Mesenchymal stem cell (in vitro differentiated cells and primary cell): ENCODE data around the gene CMSS1.

Experiments
- DNase-seq: peaks from one replicate; pipeline ENCODE4 v3.0.0-alpha.2; 2013
- H2AFZ ChIP-seq: one replicate; pipeline ENCODE4 v1.6.1; 2013; ENCODE audit warnings: low read depth, mild to moderate bottlenecking, control low read depth, inconsistent platforms, low read length, moderate library complexity
- H2AK5ac ChIP-seq: 2 replicates; pipeline ENCODE4 v1.6.1; 2013; ENCODE audit warnings: low read length, moderate library complexity, mild to moderate bottlenecking, inconsistent platforms; ENCODE audit not compliant: severe bottlenecking
- H2BK120ac ChIP-seq: one replicate; pipeline ENCODE4 v1.6.1; 2013; ENCODE audit warnings: low read depth, mild to moderate bottlenecking, inconsistent platforms, low read length, moderate library complexity
- H2BK12ac ChIP-seq, 2 experiments: one replicate each; pipeline ENCODE4 v1.6.1; 2013; ENCODE audit warnings: inconsistent platforms in 2 of 2, low read length in 2 of 2, mild to moderate bottlenecking in 2 of 2, moderate library complexity in 2 of 2, control low read depth in 1 of 2
- H2BK15ac ChIP-seq: one replicate; pipeline ENCODE4 v1.6.1; 2013; ENCODE audit warnings: mild to moderate bottlenecking, low read depth, inconsistent platforms; ENCODE audit not compliant: poor library complexity, severe bottlenecking
- H2BK5ac ChIP-seq: 2 replicates; pipeline ENCODE4 v1.6.1; 2013; ENCODE audit warnings: low read depth, mild to moderate bottlenecking, low read length, control low read depth, inconsistent platforms; ENCODE audit not compliant: poor library complexity, severe bottlenecking
- H3K14ac ChIP-seq, 2 experiments: one replicate each; pipeline ENCODE4 v1.6.1; 2013; ENCODE audit warnings: inconsistent platforms in 2 of 2, low read length in 2 of 2, control low read depth in 1 of 2, mild to moderate bottlenecking in 1 of 2, moderate library complexity in 1 of 2
- H3K18ac ChIP-seq, 2 experiments: one replicate each; pipeline ENCODE4 v1.6.1; 2013; ENCODE audit warnings: inconsistent platforms in 2 of 2, low read length in 2 of 2, control low read depth in 1 of 2, low read depth in 1 of 2, mild to moderate bottlenecking in 1 of 2
- H3K23ac ChIP-seq, 2 experiments: one replicate each; pipeline ENCODE4 v1.6.1; 2013; ENCODE audit warnings: inconsistent platforms in 2 of 2, low read length in 2 of 2, mild to moderate bottlenecking in 2 of 2, moderate library complexity in 2 of 2, control low read depth in 1 of 2
- H3K27ac ChIP-seq: 2 replicates; pipeline ENCODE4 v1.5.1; 2013; ENCODE audit warnings: mild to moderate bottlenecking, moderate library complexity, low read length, control low read depth, inconsistent platforms; ENCODE audit not compliant: poor library complexity, severe bottlenecking
- H3K27me3 ChIP-seq, 2 experiments: 2 replicates each; pipeline versions ENCODE4 v1.6.1 to v1.7.0; 2013; ENCODE audit warnings: low read length in 2 of 2, mild to moderate bottlenecking in 2 of 2, moderate library complexity in 2 of 2, control low read depth in 1 of 2, inconsistent platforms in 1 of 2; ENCODE audit not compliant: control insufficient read depth in 1 of 2, insufficient read depth in 1 of 2
- H3K36me3 ChIP-seq, 2 experiments: 2 replicates each; pipeline versions ENCODE4 v1.6.1 to v1.7.0; 2013; ENCODE audit warnings: low read length in 2 of 2, control low read depth in 1 of 2, inconsistent platforms in 1 of 2, low read depth in 1 of 2, mild to moderate bottlenecking in 1 of 2; ENCODE audit not compliant: insufficient read depth in 2 of 2, control insufficient read depth in 1 of 2
- H3K4ac ChIP-seq, 2 experiments: one replicate each; pipeline ENCODE4 v1.6.1; 2013; ENCODE audit warnings: inconsistent platforms in 2 of 2, low read length in 2 of 2, mild to moderate bottlenecking in 2 of 2, moderate library complexity in 2 of 2, control low read depth in 1 of 2, low read depth in 1 of 2
- H3K4me1 ChIP-seq: 2 replicates; pipeline ENCODE4 v1.6.1; 2013; ENCODE audit warnings: low read depth, low read length, control low read depth; ENCODE audit not compliant: control insufficient read depth, insufficient read depth
- H3K4me2 ChIP-seq: 2 replicates; pipeline ENCODE4 v1.6.1; 2013; ENCODE audit warnings: low read length, mild to moderate bottlenecking, inconsistent platforms; ENCODE audit not compliant: poor library complexity, severe bottlenecking
- H3K4me3 ChIP-seq, 2 experiments: 2 replicates each; pipeline versions ENCODE4 v1.5.1 to v1.7.0; 2013; ENCODE audit warnings: low read length in 2 of 2, mild to moderate bottlenecking in 2 of 2, control low read depth in 1 of 2, low read depth in 1 of 2; ENCODE audit not compliant: insufficient read depth in 1 of 2
- H3K79me1 ChIP-seq: replicated peaks from 2 replicates; pipeline ENCODE4 v1.6.1; 2013; ENCODE audit warnings: mild to moderate bottlenecking, control low read depth, low read length, inconsistent platforms; ENCODE audit not compliant: poor library complexity, severe bottlenecking
- H3K9ac ChIP-seq: 2 replicates; pipeline ENCODE4 v1.7.0; 2013; ENCODE audit warnings: mild to moderate bottlenecking, low read length, moderate library complexity
- H3K9me3 ChIP-seq: 2 replicates; pipeline ENCODE4 v1.7.0; 2013; ENCODE audit warnings: mild to moderate bottlenecking, low read length; ENCODE audit not compliant: control insufficient read depth
- H4K8ac ChIP-seq: one replicate; pipeline ENCODE4 v1.6.1; 2013; ENCODE audit warnings: inconsistent platforms, mild to moderate bottlenecking, low read length, moderate library complexity
- H4K91ac ChIP-seq: one replicate; pipeline ENCODE4 v1.6.1; 2013; ENCODE audit warnings: mild to moderate bottlenecking, low read length, inconsistent platforms
- WGBS: methylation state at CpG from one replicate; pipeline ENCODE4 v1.1.7; 2013; ENCODE audit warnings: mixed read lengths; 5-methylcytosine and 5-hydroxymethylcytosine counted together

CMSS1 gene

DNA sequence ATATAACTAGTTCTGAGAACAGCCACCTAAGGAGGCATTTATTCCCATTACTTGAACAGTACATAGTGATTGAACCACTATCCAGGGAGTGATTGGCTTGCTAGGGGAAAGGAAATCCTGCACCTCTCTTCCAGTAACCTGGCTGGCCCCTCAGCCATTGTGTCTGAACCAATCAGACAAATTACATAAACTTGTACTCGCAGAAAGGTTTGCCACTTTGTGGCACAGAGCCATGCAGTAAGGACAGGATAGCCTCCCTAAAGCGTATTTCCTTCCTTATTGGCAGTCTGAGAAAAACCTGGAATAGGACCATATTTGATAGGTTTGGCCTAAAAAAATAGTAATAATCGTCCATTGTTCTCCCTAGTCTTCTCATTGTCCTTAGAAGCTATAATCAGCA, 19.0 kb downstream of the CMSS1 start:
- no peak overlapping the region for H3K4me3 ChIP-seq

GRCh38 chr3:99837715-99838114, 20.1 kb downstream of the CMSS1 start:
- H2BK120ac ChIP-seq = no peak overlapping the region
- H3K9me3 ChIP-seq = no peaks in the 10 kb centered on the region
- no peak overlapping the region for H2BK12ac ChIP-seq
- no peaks in the 10 kb centered on the region for H3K4me1 ChIP-seq
- no peaks in the 10 kb centered on the region for H3K36me3 ChIP-seq
- H3K18ac ChIP-seq = no peak overlapping the region
- no peak overlapping the region for H3K4me3 ChIP-seq
- WGBS = 100% methylated on average over 1 of the region's 1 CpG
- peaks cover 26% of the 10 kb centered on the region for H3K79me1 ChIP-seq
- H3K14ac ChIP-seq = no peak overlapping the region
- no peak overlapping the region for H3K4me2 ChIP-seq
- no peak overlapping the region for H2BK15ac ChIP-seq
- H3K27ac ChIP-seq = no peak overlapping the region
- H2AK5ac ChIP-seq = no peak overlapping the region
- no peak overlapping the region for H4K91ac ChIP-seq
- H3K27me3 ChIP-seq = no peaks in the 10 kb centered on the region
- H2AFZ ChIP-seq = no peak overlapping the region
- no peak overlapping the region for H3K23ac ChIP-seq
- DNase-seq = no peak
- no peak overlapping the region for H3K9ac ChIP-seq
- H4K8ac ChIP-seq = no peak overlapping the region
- H3K4ac ChIP-seq = no peak overlapping the region
- H2BK5ac ChIP-seq = no peak overlapping the region

More for the DNA sequence above, 19.0 kb downstream of the CMSS1 start:
- no peaks in the 10 kb centered on the region for H3K9me3 ChIP-seq
- no peak overlapping the region for H3K18ac ChIP-seq
- WGBS = 100% methylated on average over 1 of the region's 3 CpGs
- H4K91ac ChIP-seq = peak overlapping the region; percentile 21
- H4K8ac ChIP-seq = no peak overlapping the region
- H3K27ac ChIP-seq = no peak overlapping the region
- peaks cover 24% of the 10 kb centered on the region for H3K79me1 ChIP-seq
- H3K36me3 ChIP-seq = no peaks in the 10 kb centered on the region
- no peak overlapping the region for H3K14ac ChIP-seq
- H2BK120ac ChIP-seq = no peak overlapping the region
- H2BK12ac ChIP-seq = no peak overlapping the region
- no peak overlapping the region for H2BK5ac ChIP-seq
- DNase-seq = no peak
- no peaks in the 10 kb centered on the region for H3K4me1 ChIP-seq
- H3K27me3 ChIP-seq = no peaks in the 10 kb centered on the region
- no peak overlapping the region for H2AK5ac ChIP-seq
- H3K4me2 ChIP-seq = no peak overlapping the region
- H2BK15ac ChIP-seq = no peak overlapping the region
- H2AFZ ChIP-seq = no peak overlapping the region
- no peak overlapping the region for H3K23ac ChIP-seq
- no peak overlapping the region for H3K4ac ChIP-seq
- H3K9ac ChIP-seq = no peak overlapping the region

- no peaks in the 10 kb centered on the region for H3K36me3 ChIP-seq
- H2AK5ac ChIP-seq = no peak overlapping the region
- no peaks in the 10 kb centered on the region for H3K27me3 ChIP-seq
These were observed 21.1 kb downstream of the CMSS1 start for GRCh38 chr3:99838755-99839154.

DNA sequence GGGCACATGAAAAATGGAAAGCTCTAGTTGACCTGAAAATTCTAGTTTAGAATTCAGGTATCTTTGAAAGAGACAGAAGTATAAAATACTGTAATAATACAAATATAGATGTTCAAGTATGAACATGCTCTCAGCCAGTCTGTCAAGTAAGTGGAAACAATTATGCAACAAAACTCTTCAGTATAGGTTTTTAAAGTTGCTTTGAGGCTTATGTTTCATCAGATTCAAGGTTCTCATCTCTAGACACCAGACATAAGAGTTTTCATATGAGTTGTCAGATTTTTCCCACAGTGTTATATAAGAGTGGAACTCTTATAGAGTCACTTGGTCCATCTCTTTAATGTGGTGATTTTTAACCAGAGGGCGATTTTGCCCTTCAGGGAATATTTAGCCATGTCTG, 22.0 kb downstream of the CMSS1 start:
- 100% methylated on average over 1 of the region's 1 CpG for WGBS

More at GRCh38 chr3:99838755-99839154, 21.1 kb downstream of the CMSS1 start:
- Histone ChIP-seq H3K79me1 (peaks cover 24% of the 10 kb centered on the region), H2BK15ac (no peak overlapping the region), H2BK5ac (no peak overlapping the region), H3K4me1 (peaks cover 3% of the 10 kb centered on the region), H3K23ac (no peak overlapping the region), H2BK120ac (no peak overlapping the region), H4K8ac (no peak overlapping the region), H2BK12ac (no peak overlapping the region), H3K9me3 (no peaks in the 10 kb centered on the region), H3K4ac (no peak overlapping the region), H3K9ac (no peak overlapping the region), H2AFZ (no peak overlapping the region), H3K4me2 (no peak overlapping the region), H4K91ac (no peak overlapping the region), H3K4me3 (no peak overlapping the region), H3K14ac (no peak overlapping the region), H3K27ac (no peak overlapping the region), H3K18ac (no peak overlapping the region)
- no peak for DNase-seq

More for the DNA sequence above, 22.0 kb downstream of the CMSS1 start:
- Histone ChIP-seq H3K9me3 (no peaks in the 10 kb centered on the region), H3K79me1 (peaks cover 23% of the 10 kb centered on the region), H2AFZ (no peak overlapping the region), H2BK12ac (no peak overlapping the region), H3K23ac (no peak overlapping the region), H2BK120ac (no peak overlapping the region), H3K4me1 (peaks cover 5% of the 10 kb centered on the region), H3K36me3 (no peaks in the 10 kb centered on the region), H2BK15ac (no peak overlapping the region), H3K18ac (no peak overlapping the region), H2BK5ac (no peak overlapping the region), H3K4ac (no peak overlapping the region), H2AK5ac (no peak overlapping the region), H4K8ac (no peak overlapping the region), H3K4me2 (no peak overlapping the region), H3K27ac (no peak overlapping the region), H3K27me3 (no peaks in the 10 kb centered on the region), H4K91ac (no peak overlapping the region), H3K14ac (no peak overlapping the region), H3K9ac (no peak overlapping the region), H3K4me3 (no peak overlapping the region)
- DNase-seq = no peak
